Measurements from ENCODE around the gene TTC28. TPM values are rescaled to one million over a fixed set of nuclear protein-coding genes. Genes with fewer than 3 reads are reported as not detected.
A peak's percentile ranks its signal among the peaks of the same experiment; 100 is the strongest.

The TTC28 gene
- total RNA-seq, 1 experiment from 2014 or later = 0.12 TPM

DNA sequence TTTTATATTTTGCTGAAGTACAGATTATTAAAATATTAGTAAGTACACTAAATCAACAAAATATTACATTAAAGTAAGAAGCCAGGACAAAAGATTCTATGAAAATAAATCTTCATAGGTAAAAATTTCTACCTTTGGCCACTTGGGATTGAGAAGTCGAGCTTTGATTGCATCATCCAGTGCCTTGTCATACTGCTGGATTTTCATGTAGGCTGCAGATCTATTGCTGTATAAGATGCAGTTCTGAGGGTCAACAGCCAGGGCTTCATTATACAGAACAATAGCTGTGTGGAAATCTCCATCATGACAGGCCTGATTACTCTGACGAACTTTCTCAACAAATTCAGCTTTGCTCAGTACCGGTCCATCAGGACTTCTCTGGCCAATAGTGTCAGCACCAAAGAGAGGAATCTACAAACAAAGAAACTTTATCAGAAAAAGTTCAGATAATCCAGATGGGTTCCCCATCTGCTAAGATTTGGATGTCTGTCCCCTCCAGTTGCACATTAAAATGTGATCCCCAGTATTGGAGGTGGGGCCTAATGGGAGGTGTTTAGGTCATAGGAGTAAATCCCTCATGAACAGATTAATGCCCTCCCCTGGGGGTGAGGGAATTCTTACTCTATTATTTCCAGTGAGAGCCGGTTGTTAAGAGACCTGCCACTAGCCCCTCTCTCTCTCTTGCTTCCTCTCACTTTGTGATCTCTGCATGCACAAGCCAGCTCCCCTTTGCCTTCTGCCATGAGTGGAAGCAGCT is 50.0 kb downstream of the TTC28 start:
- Histone ChIP-seq H4K20me1 (ENCODE audit: insufficient read depth) (no peaks in the 10 kb centered on the region), H3K4me3 (replicated peaks in 1 of 2; ENCODE audit: low read depth in 1 of 2, low read length in 2 of 2) (no peak overlapping the region), H3K4me2 (ENCODE audit: low read length) (no peak overlapping the region), H3K4me1 (ENCODE audit: control insufficient read depth in 1 of 2, insufficient read depth in 2 of 2, low read length in 2 of 2) (no peaks in the 10 kb centered on the region), H3K27me3 (ENCODE audit: insufficient read depth, low read length) (no peaks in the 10 kb centered on the region), H3K9me2 (ENCODE audit: insufficient read depth) (no peaks in the 10 kb centered on the region), H2AFZ (ENCODE audit: low read depth, low read length, poor library complexity, severe bottlenecking) (peak overlapping the region; percentile 55), H3K36me3 (ENCODE audit: control insufficient read depth in 1 of 2, insufficient read depth in 2 of 2, low read length in 2 of 2) (no peaks in the 10 kb centered on the region), H3K9ac (ENCODE audit: low read length) (no peak overlapping the region), H3K27ac (ENCODE audit: low read depth, low read length) (no peak overlapping the region), H3K9me3 (ENCODE audit: control insufficient read depth in 1 of 2, insufficient read depth in 1 of 2, low read depth in 1 of 2, low read length in 2 of 2) (no peaks in the 10 kb centered on the region), H3K79me2 (ENCODE audit: insufficient read depth, low read length) (no peaks in the 10 kb centered on the region)
- intact Hi-C loops (cut with micrococcal nuclease) = no loop called here
- CTCF ChIA-PET = no interaction called here
- DNase-seq (ENCODE audit: low read depth, low spot score) (peak; percentile 19), ATAC-seq (0 out of 2 replicates have a peak, but pooled peaks have one; percentile 46)
- TF ChIP-seq, protein P1, sequence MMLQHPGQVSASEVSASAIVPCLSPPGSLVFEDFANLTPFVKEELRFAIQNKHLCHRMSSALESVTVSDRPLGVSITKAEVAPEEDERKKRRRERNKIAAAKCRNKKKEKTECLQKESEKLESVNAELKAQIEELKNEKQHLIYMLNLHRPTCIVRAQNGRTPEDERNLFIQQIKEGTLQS (IDR thresholded peaks at IDR 0.05) = peak; percentile 62
- no peak for TF ChIP-seq EGR1 (IDR thresholded peaks at IDR 0.05; ENCODE audit: low read depth)
- RAD21 ChIA-PET (ENCODE audit: low non-redundant PET in 1 of 2, low total read pairs in 2 of 2, uncharacterized antibody in 2 of 2, unreplicated experiment in 2 of 2) = no interaction called here
- BruUV-seq (replicated peaks) = no TSS peak
- POLR2A ChIA-PET = no interaction called here

DNA sequence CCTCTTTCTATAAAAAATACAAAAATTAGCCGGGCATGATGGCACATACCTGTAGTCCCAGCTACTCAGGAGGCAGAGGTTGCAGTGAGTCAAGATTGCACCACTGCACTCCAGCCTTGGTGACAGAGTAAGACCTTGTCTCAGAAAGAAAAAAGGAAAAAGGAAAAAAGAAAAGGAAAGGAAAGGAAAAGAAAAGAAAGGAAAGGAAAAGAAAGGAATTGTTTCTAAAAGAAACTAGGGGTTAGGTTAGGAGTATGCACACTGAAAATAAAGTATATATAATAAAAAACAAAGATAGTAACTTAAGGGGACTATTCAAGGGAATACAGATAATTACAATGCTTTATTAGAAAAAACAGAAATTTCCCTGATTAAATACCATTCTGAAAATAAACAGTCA is 50.9 kb downstream of the TTC28 start:
- Histone ChIP-seq H3K79me2 (ENCODE audit: insufficient read depth, low read length) (no peaks in the 10 kb centered on the region), H3K27ac (ENCODE audit: low read depth, low read length) (no peak overlapping the region), H4K20me1 (ENCODE audit: insufficient read depth) (no peaks in the 10 kb centered on the region), H3K9me3 (ENCODE audit: control insufficient read depth in 1 of 2, insufficient read depth in 1 of 2, low read depth in 1 of 2, low read length in 2 of 2) (no peaks in the 10 kb centered on the region), H3K36me3 (ENCODE audit: control insufficient read depth in 1 of 2, insufficient read depth in 2 of 2, low read length in 2 of 2) (no peaks in the 10 kb centered on the region), H3K27me3 (ENCODE audit: insufficient read depth, low read length) (no peaks in the 10 kb centered on the region), H3K9me2 (ENCODE audit: insufficient read depth) (no peaks in the 10 kb centered on the region), H3K4me2 (ENCODE audit: low read length) (no peak overlapping the region), H3K4me3 (replicated peaks in 1 of 2; ENCODE audit: low read depth in 1 of 2, low read length in 2 of 2) (no peak overlapping the region), H3K9ac (ENCODE audit: low read length) (no peak overlapping the region), H3K4me1 (ENCODE audit: control insufficient read depth in 1 of 2, insufficient read depth in 2 of 2, low read length in 2 of 2) (no peaks in the 10 kb centered on the region), H2AFZ (ENCODE audit: low read depth, low read length, poor library complexity, severe bottlenecking) (peak overlapping the region; percentile 55)
- no peak for DNase-seq (ENCODE audit: low read depth, low spot score)
- intact Hi-C loops (cut with micrococcal nuclease) = no loop called here
- ChIA-PET CTCF (no interaction called here), POLR2A (no interaction called here), RAD21 (ENCODE audit: low non-redundant PET in 1 of 2, low total read pairs in 2 of 2, uncharacterized antibody in 2 of 2, unreplicated experiment in 2 of 2) (no interaction called here)
- no peak for ATAC-seq
- no TSS peak for BruUV-seq (replicated peaks)
- no peak for TF ChIP-seq EGR1 (IDR thresholded peaks at IDR 0.05; ENCODE audit: low read depth)
- TF ChIP-seq EZH2 (IDR thresholded peaks at IDR 0.05) = no peak
- no peak for TF ChIP-seq EZH2phosphoT487 (IDR thresholded peaks at IDR 0.05; ENCODE audit: borderline replicate concordance)
- TF ChIP-seq, protein P2, sequence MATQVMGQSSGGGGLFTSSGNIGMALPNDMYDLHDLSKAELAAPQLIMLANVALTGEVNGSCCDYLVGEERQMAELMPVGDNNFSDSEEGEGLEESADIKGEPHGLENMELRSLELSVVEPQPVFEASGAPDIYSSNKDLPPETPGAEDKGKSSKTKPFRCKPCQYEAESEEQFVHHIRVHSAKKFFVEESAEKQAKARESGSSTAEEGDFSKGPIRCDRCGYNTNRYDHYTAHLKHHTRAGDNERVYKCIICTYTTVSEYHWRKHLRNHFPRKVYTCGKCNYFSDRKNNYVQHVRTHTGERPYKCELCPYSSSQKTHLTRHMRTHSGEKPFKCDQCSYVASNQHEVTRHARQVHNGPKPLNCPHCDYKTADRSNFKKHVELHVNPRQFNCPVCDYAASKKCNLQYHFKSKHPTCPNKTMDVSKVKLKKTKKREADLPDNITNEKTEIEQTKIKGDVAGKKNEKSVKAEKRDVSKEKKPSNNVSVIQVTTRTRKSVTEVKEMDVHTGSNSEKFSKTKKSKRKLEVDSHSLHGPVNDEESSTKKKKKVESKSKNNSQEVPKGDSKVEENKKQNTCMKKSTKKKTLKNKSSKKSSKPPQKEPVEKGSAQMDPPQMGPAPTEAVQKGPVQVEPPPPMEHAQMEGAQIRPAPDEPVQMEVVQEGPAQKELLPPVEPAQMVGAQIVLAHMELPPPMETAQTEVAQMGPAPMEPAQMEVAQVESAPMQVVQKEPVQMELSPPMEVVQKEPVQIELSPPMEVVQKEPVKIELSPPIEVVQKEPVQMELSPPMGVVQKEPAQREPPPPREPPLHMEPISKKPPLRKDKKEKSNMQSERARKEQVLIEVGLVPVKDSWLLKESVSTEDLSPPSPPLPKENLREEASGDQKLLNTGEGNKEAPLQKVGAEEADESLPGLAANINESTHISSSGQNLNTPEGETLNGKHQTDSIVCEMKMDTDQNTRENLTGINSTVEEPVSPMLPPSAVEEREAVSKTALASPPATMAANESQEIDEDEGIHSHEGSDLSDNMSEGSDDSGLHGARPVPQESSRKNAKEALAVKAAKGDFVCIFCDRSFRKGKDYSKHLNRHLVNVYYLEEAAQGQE (IDR thresholded peaks at IDR 0.05; ENCODE audit: low read depth) = no peak
- TF ChIP-seq TCF7L2 (IDR thresholded peaks at IDR 0.05; ENCODE audit: borderline replicate concordance, extremely low read depth, insufficient read depth, insufficient read length) = no peak
- no peak for TF ChIP-seq ZFX (IDR thresholded peaks at IDR 0.05)
- no peak for TF ChIP-seq SP1 (IDR thresholded peaks at IDR 0.05; ENCODE audit: low read depth)
- no peak for TF ChIP-seq ELF1 (IDR thresholded peaks at IDR 0.05; ENCODE audit: borderline replicate concordance, low read depth)
- TF ChIP-seq MAX (IDR thresholded peaks at IDR 0.05) = no peak
- no peak for TF ChIP-seq CEBPB (IDR thresholded peaks at IDR 0.05; ENCODE audit: low read depth)
- TF ChIP-seq POLR2AphosphoS5 (IDR thresholded peaks at IDR 0.05; ENCODE audit: low read depth, low read length) = no peak
- TF ChIP-seq CBX3 (IDR thresholded peaks at IDR 0.05; ENCODE audit: low read depth) = no peak
- no peak for TF ChIP-seq YY1 (IDR thresholded peaks at IDR 0.05; ENCODE audit: extremely low read depth, insufficient replicate concordance, low read depth, low read length)
- TF ChIP-seq POLR2A (IDR thresholded peaks at IDR 0.05; ENCODE audit: borderline replicate concordance, extremely low read depth, insufficient read depth, insufficient read length) = no peak
- no peak for TF ChIP-seq SIN3A (IDR thresholded peaks at IDR 0.05; ENCODE audit: low read depth)
